Nephron progenitor cell (in vitro differentiated cells): ENCODE results near the gene ENTHD1.

Source experiments
- DNase-seq: peaks from one replicate; pipeline ENCODE4 v3.0.0; 2021
- H3K27ac Mint-ChIP-seq: 2 replicates; pipeline ENCODE4 v1.8.0; 2021; ENCODE audit warnings: mild to moderate bottlenecking, moderate library complexity, mixed read lengths
- H3K27me3 Mint-ChIP-seq: 2 replicates; pipeline ENCODE4 v1.8.0; 2021; ENCODE audit warnings: mild to moderate bottlenecking, low read depth, mixed read lengths; ENCODE audit not compliant: poor library complexity
- H3K36me3 Mint-ChIP-seq: 2 replicates; pipeline ENCODE4 v1.8.0; 2021; ENCODE audit warnings: low read depth, mixed read lengths
- H3K4me1 Mint-ChIP-seq: 2 replicates; pipeline ENCODE4 v1.8.0; 2021; ENCODE audit warnings: mixed read lengths
- H3K4me3 Mint-ChIP-seq: 2 replicates; pipeline ENCODE4 v1.8.0; 2021; ENCODE audit warnings: mild to moderate bottlenecking, moderate library complexity, mixed read lengths
- H3K9me3 Mint-ChIP-seq: 2 replicates; pipeline ENCODE4 v1.8.0; 2021; ENCODE audit warnings: mild to moderate bottlenecking, moderate library complexity, mixed read lengths
- TF ChIP-seq, protein P1 (sequence below): fragments of 200-600 bp; sonication (generic); IDR thresholded peaks from 2 replicates; pipeline ENCODE4 v1.5.0; 2021; ENCODE audit warnings: antibody characterized with exemption

The ENTHD1 gene

DNA sequence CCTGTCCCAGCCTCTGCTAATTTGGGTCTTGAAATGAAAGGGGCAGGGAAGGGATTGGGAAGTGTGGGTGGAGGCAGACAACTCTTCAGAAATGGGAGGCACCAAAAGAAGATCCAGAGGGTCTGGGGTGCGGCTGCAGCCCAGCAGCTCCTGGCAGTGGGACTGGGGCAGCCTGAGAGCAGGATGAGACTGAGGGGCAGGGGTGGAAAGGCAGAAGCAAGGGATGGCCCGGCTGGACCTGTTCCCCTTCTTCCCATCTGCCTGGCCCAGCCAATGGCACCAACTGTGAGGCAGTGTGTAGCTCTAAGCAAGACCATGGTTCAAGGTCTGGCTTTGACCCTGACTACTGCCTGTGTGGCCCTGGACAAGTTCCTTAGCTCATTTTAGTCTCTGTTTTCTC, 160.4 kb downstream of the ENTHD1 start:
- Mint-ChIP-seq H3K27me3 (peaks cover 14% of the 10 kb centered on the region), H3K27ac (no peak overlapping the region), H3K4me3 (no peak overlapping the region), H3K9me3 (no peaks in the 10 kb centered on the region), H3K36me3 (no peaks in the 10 kb centered on the region), H3K4me1 (peaks cover 22% of the 10 kb centered on the region)
- TF ChIP-seq, protein P1, sequence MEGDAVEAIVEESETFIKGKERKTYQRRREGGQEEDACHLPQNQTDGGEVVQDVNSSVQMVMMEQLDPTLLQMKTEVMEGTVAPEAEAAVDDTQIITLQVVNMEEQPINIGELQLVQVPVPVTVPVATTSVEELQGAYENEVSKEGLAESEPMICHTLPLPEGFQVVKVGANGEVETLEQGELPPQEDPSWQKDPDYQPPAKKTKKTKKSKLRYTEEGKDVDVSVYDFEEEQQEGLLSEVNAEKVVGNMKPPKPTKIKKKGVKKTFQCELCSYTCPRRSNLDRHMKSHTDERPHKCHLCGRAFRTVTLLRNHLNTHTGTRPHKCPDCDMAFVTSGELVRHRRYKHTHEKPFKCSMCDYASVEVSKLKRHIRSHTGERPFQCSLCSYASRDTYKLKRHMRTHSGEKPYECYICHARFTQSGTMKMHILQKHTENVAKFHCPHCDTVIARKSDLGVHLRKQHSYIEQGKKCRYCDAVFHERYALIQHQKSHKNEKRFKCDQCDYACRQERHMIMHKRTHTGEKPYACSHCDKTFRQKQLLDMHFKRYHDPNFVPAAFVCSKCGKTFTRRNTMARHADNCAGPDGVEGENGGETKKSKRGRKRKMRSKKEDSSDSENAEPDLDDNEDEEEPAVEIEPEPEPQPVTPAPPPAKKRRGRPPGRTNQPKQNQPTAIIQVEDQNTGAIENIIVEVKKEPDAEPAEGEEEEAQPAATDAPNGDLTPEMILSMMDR, result no peak
- DNase-seq, result no peak

DNA sequence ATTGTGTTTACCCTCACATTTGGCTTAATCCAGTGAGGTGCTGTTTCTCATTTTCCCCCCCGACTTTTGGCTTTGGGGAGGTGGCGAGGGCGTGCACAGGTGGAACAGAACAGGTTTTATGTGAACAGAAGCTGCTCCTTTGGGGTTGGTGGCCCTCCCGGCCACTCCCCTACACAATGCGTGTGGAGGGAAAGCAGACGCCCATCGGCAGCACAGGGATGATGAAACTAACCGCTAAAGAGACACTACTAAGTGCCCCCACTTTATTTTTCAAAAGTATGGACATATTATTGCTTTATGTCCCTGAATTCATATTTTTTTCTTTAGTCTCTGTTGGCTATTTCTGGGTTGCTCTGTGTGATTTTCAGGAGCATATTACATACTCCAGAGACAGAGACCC, 160.9 kb downstream of the ENTHD1 start:
- peaks cover 11% of the 10 kb centered on the region for H3K27me3 Mint-ChIP-seq
- TF ChIP-seq, protein P1, result no peak
- H3K4me1 Mint-ChIP-seq, result peaks cover 22% of the 10 kb centered on the region
- DNase-seq, result no peak
- H3K9me3 Mint-ChIP-seq, result no peaks in the 10 kb centered on the region
- H3K36me3 Mint-ChIP-seq, result no peaks in the 10 kb centered on the region
- H3K4me3 Mint-ChIP-seq, result no peak overlapping the region
- no peak overlapping the region for H3K27ac Mint-ChIP-seq

DNA sequence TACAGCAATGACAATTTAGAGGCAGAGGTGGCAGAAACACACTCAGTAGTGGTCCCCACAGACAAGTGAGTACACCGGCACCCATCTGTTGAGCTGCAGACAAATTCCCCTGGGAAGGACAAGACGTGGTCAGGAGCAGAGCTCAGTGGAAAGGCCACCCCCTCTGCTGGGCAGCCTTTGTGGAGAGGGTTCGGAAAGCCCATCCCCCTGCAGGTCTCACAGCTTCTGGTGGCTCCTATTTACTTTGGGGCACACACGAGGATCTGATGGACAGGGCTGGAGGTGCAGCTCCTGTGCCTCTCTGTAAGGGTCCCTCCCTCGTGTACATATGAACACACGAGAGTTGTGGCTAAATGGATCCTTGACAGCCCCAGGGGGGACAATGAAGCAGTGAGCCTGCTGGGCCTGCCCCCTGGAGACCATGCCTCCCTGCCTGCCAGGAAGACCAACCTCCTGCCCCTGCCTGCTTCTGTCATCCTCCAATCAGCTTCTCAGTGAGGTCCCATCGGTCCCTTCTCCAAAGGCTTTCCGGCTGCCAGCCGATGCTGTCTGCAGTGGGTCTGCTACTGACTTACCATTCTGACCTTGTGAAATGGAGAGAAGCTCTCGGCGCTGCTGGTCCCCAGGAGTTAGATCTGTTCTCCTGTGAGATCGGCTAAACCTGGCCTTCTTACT, 161.5 kb downstream of the ENTHD1 start:
- Mint-ChIP-seq H3K27me3 (peaks cover 16% of the 10 kb centered on the region), H3K36me3 (no peaks in the 10 kb centered on the region), H3K4me1 (peaks cover 22% of the 10 kb centered on the region), H3K9me3 (no peaks in the 10 kb centered on the region), H3K27ac (no peak overlapping the region), H3K4me3 (no peak overlapping the region)
- TF ChIP-seq, protein P1, result no peak
- no peak for DNase-seq

DNA sequence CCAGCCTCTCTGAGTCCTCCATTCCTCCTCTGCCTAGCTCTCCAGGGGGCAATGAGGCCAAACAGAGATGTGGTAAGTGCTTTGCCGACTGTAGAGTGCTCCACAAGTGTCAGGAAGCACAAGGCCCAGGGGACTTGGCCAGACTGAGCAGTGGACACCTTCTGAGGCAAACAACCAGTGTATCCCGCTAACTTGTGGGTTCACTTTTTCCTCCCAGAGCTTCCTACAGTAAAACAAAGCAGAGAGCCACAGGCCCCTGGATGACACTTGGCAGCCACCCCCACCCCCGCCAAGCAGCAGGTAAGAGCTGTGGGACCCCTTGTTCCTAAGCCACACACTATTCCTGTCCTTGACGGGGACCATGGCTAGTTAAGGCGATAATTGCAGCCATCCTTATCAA, 162.1 kb downstream of the ENTHD1 start:
- peaks cover 17% of the 10 kb centered on the region for H3K27me3 Mint-ChIP-seq
- DNase-seq, result no peak
- no peak overlapping the region for H3K27ac Mint-ChIP-seq
- H3K9me3 Mint-ChIP-seq, result no peaks in the 10 kb centered on the region
- peaks cover 22% of the 10 kb centered on the region for H3K4me1 Mint-ChIP-seq
- no peak overlapping the region for H3K4me3 Mint-ChIP-seq
- H3K36me3 Mint-ChIP-seq, result no peaks in the 10 kb centered on the region
- TF ChIP-seq, protein P1, result no peak

DNA sequence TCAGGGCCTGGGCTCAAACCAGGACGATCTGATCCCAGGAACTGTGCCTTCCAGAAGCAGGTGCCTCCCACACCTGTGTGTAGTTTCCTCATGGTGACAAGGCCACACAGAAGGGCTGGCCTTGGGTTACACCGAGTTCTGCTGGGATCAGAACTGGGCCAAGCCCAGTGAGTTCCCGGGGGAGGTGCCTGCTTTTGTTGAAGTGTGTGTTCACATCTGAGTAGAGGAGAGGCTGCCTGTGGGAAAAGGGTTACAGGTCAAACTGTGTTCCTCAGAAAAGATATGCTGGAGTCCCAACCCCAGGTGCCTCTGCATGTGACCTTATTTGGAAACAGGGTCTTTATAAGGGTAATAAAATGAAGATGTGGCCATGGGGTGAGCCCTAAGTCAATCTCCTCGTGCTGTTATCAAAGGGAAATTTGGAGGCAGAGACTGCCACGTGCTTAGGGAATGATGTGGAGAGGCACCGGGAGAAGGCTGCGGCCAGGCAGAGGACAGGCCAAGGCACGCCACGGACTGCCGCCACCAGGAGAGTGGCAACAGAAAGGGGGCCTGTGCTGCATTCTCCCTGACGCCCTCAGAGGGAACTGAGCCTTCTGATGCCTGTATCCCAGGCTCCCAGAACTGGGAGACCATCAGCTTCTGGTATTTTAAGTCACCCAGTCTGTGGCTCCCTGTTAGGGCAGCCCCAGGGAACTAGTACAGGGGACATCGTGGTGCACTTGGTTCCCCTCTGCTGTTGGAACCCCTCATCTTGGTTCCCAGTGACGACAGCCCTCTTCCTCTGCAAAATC, 164.2 kb downstream of the ENTHD1 start:
- H3K27me3 Mint-ChIP-seq, result peaks cover 12% of the 10 kb centered on the region
- no peaks in the 10 kb centered on the region for H3K36me3 Mint-ChIP-seq
- H3K27ac Mint-ChIP-seq, result no peak overlapping the region
- no peak overlapping the region for H3K4me3 Mint-ChIP-seq
- TF ChIP-seq, protein P1, result no peak
- H3K4me1 Mint-ChIP-seq, result peaks cover 22% of the 10 kb centered on the region
- no peaks in the 10 kb centered on the region for H3K9me3 Mint-ChIP-seq
- no peak for DNase-seq
